ENCODE results near the gene ZNFX1. TPM values are rescaled to one million over a fixed set of nuclear protein-coding genes. Genes with fewer than 3 reads are reported as not detected.
"Not testable (repeated sequence)": the region's sequence is repeated elsewhere in the genome, so short reads cannot be mapped to it uniquely, and the experiment has no call there.

Gene ZNFX1
- total and polyA plus RNA-seq, 4 donors = 10.4 to 59.4 (median 35.5) TPM

- Histone ChIP-seq H3K27ac (ENCODE audit: low read depth in 1 of 2, low read length in 2 of 2) (no peak overlapping the region), H3K4me3 (ENCODE audit: low read length in 2 of 2) (no peak overlapping the region), H3K9me3 (ENCODE audit: control insufficient read depth, low read length) (no peaks in the 10 kb centered on the region), H3K36me3 (ENCODE audit: control insufficient read depth in 1 of 2, insufficient read depth in 2 of 2, low read length in 1 of 2) (no peaks in the 10 kb centered on the region), H3K4me1 (ENCODE audit: control insufficient read depth in 1 of 2, insufficient read depth in 2 of 2, low read length in 2 of 2) (no peaks in the 10 kb centered on the region), H3K27me3 (ENCODE audit: control insufficient read depth in 1 of 2, insufficient read depth in 2 of 2, low read length in 1 of 2) (peaks cover 0 to 1% of the 10 kb centered on the region in 2 donors)
- DNase-seq = no peak
- intact Hi-C loops (cut with DNase I) = no loop called here
- 91 to 94% methylated on average over 2 of the region's 2 CpGs for WGBS, 2 donors
- ATAC-seq (ENCODE audit: low FRiP score) = no peak
These were observed 38.8 kb upstream of the ZNFX1 start for GRCh38 chr20:49316704-49317103.

DNA sequence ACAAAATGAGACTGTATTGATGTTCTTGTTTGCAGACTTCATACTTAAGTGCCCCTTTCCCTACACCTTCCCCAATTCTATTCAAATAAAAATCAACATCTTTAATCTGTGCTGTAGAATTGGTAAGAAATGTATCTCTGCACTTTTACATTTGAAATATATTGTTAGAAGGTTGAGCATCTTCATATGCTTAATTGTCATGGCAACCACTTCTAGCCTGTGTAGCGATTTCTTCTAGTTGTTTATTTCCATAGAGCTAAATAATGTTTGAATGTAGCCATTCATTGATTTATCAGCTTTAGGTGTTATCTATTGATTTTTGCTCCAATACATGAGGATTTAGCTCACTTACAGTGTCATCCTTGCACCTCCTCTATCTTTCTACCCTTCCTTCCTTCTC lies 37.7 kb upstream of the ZNFX1 start:
- no peak for ATAC-seq (ENCODE audit: low FRiP score)

GRCh38 chr20:49314052-49314451 lies 36.2 kb upstream of the ZNFX1 start:
- 76 to 83% methylated on average over 2 of the region's 2 CpGs for WGBS, 2 donors
- not testable (repeated sequence) for H3K4me3 ChIP-seq (ENCODE audit: low read length in 2 of 2)

More for the DNA sequence above, 37.7 kb upstream of the ZNFX1 start:
- intact Hi-C loops (cut with DNase I) = no loop called here
- no peak overlapping the region for H3K27ac ChIP-seq (ENCODE audit: low read depth in 1 of 2, low read length in 2 of 2)
- H3K4me3 ChIP-seq (ENCODE audit: low read length in 2 of 2) = no peak overlapping the region
- DNase-seq = no peak
- no peaks in the 10 kb centered on the region for H3K36me3 ChIP-seq (ENCODE audit: control insufficient read depth in 1 of 2, insufficient read depth in 2 of 2, low read length in 1 of 2)
- peaks cover under 1% of the 10 kb centered on the region for H3K9me3 ChIP-seq (ENCODE audit: control insufficient read depth, low read length)
- peaks cover 0 to 1% of the 10 kb centered on the region in 2 donors for H3K27me3 ChIP-seq (ENCODE audit: control insufficient read depth in 1 of 2, insufficient read depth in 2 of 2, low read length in 1 of 2)
- no peaks in the 10 kb centered on the region for H3K4me1 ChIP-seq (ENCODE audit: control insufficient read depth in 1 of 2, insufficient read depth in 2 of 2, low read length in 2 of 2)
- WGBS, 2 donors = 83 to 88% methylated on average over 1 of the region's 1 CpG

GRCh38 chr20:49313283-49313682 lies 35.4 kb upstream of the ZNFX1 start:
- no peaks in the 10 kb centered on the region for H3K4me1 ChIP-seq (ENCODE audit: control insufficient read depth in 1 of 2, insufficient read depth in 2 of 2, low read length in 2 of 2)
- H3K27me3 ChIP-seq (ENCODE audit: control insufficient read depth in 1 of 2, insufficient read depth in 2 of 2, low read length in 1 of 2) = no peaks in the 10 kb centered on the region
- DNase-seq (no peak), ATAC-seq (ENCODE audit: low FRiP score) (no peak)
- H3K27ac ChIP-seq (ENCODE audit: low read depth in 1 of 2, low read length in 2 of 2) = no peak overlapping the region
- H3K9me3 ChIP-seq (ENCODE audit: control insufficient read depth, low read length) = peaks cover 2% of the 10 kb centered on the region
- no peaks in the 10 kb centered on the region for H3K36me3 ChIP-seq (ENCODE audit: control insufficient read depth in 1 of 2, insufficient read depth in 2 of 2, low read length in 1 of 2)
- whole genome bisulfite sequencing, 2 donors = 54 to 64% methylated on average over 2 of the region's 2 CpGs
- no peak overlapping the region for H3K4me3 ChIP-seq (ENCODE audit: low read length in 2 of 2)
- intact Hi-C loops (cut with DNase I) = no loop called here

More at GRCh38 chr20:49314052-49314451, 36.2 kb upstream of the ZNFX1 start:
- H3K36me3 ChIP-seq (ENCODE audit: control insufficient read depth in 1 of 2, insufficient read depth in 2 of 2, low read length in 1 of 2); intact Hi-C loops (cut with DNase I); H3K27ac ChIP-seq (ENCODE audit: low read depth in 1 of 2, low read length in 2 of 2); DNase-seq; H3K27me3 ChIP-seq (ENCODE audit: control insufficient read depth in 1 of 2, insufficient read depth in 2 of 2, low read length in 1 of 2); H3K9me3 ChIP-seq (ENCODE audit: control insufficient read depth, low read length); H3K4me1 ChIP-seq (ENCODE audit: control insufficient read depth in 1 of 2, insufficient read depth in 2 of 2, low read length in 2 of 2); ATAC-seq (ENCODE audit: low FRiP score): not testable (repeated sequence)

DNA sequence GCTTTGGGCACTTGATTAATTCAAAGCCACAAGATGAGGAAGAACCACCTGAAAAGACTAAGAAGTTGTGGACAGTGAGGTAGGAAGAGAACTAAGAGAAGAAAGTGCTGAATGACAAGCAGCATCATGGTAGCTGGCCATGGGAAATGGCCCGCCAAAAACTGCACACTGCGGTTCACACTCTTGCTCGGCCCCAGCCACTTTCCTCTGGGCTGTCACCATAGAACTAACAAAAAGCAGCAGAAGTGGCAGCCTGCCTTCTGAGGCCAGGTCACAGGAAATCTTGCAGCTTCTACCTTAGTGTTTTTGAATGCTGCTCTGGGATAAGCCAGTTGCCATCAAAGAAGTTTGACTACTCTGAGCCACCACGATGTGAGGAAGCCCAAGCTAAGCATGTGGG lies 34.8 kb upstream of the ZNFX1 start:
- Histone ChIP-seq H3K9me3 (ENCODE audit: control insufficient read depth, low read length) (peaks cover 2% of the 10 kb centered on the region), H3K4me3 (ENCODE audit: low read length in 2 of 2) (no peak overlapping the region), H3K4me1 (ENCODE audit: control insufficient read depth in 1 of 2, insufficient read depth in 2 of 2, low read length in 2 of 2) (no peaks in the 10 kb centered on the region), H3K27ac (ENCODE audit: low read depth in 1 of 2, low read length in 2 of 2) (no peak overlapping the region), H3K36me3 (ENCODE audit: control insufficient read depth in 1 of 2, insufficient read depth in 2 of 2, low read length in 1 of 2) (no peaks in the 10 kb centered on the region), H3K27me3 (ENCODE audit: control insufficient read depth in 1 of 2, insufficient read depth in 2 of 2, low read length in 1 of 2) (no peaks in the 10 kb centered on the region)
- intact Hi-C loops (cut with DNase I) = no loop called here
- 79 to 92% methylated on average over 4 of the region's 4 CpGs for WGBS, 2 donors
- no peak for ATAC-seq (ENCODE audit: low FRiP score)
- no peak for DNase-seq

GRCh38 chr20:49310705-49311104 lies 32.8 kb upstream of the ZNFX1 start:
- no peaks in the 10 kb centered on the region for H3K36me3 ChIP-seq (ENCODE audit: control insufficient read depth in 1 of 2, insufficient read depth in 2 of 2, low read length in 1 of 2)
- intact Hi-C loops (cut with DNase I) = no loop called here
- H3K4me3 ChIP-seq (ENCODE audit: low read length in 2 of 2) = no peak overlapping the region
- no peaks in the 10 kb centered on the region for H3K27me3 ChIP-seq (ENCODE audit: control insufficient read depth in 1 of 2, insufficient read depth in 2 of 2, low read length in 1 of 2)
- H3K27ac ChIP-seq (ENCODE audit: low read depth in 1 of 2, low read length in 2 of 2) = no peak overlapping the region
- DNase-seq = no peak
- no peak for ATAC-seq (ENCODE audit: low FRiP score)
- peaks cover 2% of the 10 kb centered on the region for H3K9me3 ChIP-seq (ENCODE audit: control insufficient read depth, low read length)
- H3K4me1 ChIP-seq (ENCODE audit: control insufficient read depth in 1 of 2, insufficient read depth in 2 of 2, low read length in 2 of 2) = no peaks in the 10 kb centered on the region

DNA sequence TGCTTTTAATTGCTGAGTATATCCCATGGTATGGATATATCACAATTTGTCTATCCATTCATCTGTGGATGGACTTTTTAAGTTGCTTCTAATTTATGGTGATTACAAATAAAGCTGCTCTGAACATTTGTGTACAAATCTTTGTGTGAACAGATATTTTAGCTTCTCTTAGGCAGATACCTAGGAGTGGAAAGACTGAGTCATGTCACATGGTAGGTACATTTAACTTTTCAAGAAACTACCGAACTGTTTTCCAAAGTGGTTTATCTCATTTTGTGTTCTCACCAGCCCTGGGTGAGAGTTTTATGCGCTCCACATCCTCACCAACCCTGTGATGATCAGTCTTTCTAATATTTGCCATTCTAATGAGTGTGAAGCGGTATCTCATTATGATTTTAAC lies 31.0 kb upstream of the ZNFX1 start:
- intact Hi-C loops (cut with DNase I) = no loop called here
- WGBS, 2 donors = 85 to 87% methylated on average over 3 of the region's 3 CpGs
- no peak overlapping the region for H3K27ac ChIP-seq (ENCODE audit: low read depth in 1 of 2, low read length in 2 of 2)

GRCh38 chr20:49306903-49307620 lies 29.2 kb upstream of the ZNFX1 start:
- Histone ChIP-seq H3K36me3 (ENCODE audit: control insufficient read depth in 1 of 2, insufficient read depth in 2 of 2, low read length in 1 of 2) (no peaks in the 10 kb centered on the region), H3K9me3 (ENCODE audit: control insufficient read depth, low read length) (peaks cover 2% of the 10 kb centered on the region), H3K27ac (ENCODE audit: low read depth in 1 of 2, low read length in 2 of 2) (no peak overlapping the region), H3K27me3 (ENCODE audit: control insufficient read depth in 1 of 2, insufficient read depth in 2 of 2, low read length in 1 of 2) (no peaks in the 10 kb centered on the region), H3K4me1 (ENCODE audit: control insufficient read depth in 1 of 2, insufficient read depth in 2 of 2, low read length in 2 of 2) (no peaks in the 10 kb centered on the region), H3K4me3 (ENCODE audit: low read length in 2 of 2) (no peak overlapping the region)
- WGBS, 2 donors = 81 to 85% methylated on average over 10 of the region's 10 CpGs
- intact Hi-C loops (cut with DNase I) = no loop called here
- DNase-seq = no peak
- ATAC-seq (ENCODE audit: low FRiP score) = no peak

More for the DNA sequence above, 31.0 kb upstream of the ZNFX1 start:
- ATAC-seq (ENCODE audit: low FRiP score) = no peak
- no peak for DNase-seq
- no peak overlapping the region for H3K4me3 ChIP-seq (ENCODE audit: low read length in 2 of 2)
- H3K27me3 ChIP-seq (ENCODE audit: control insufficient read depth in 1 of 2, insufficient read depth in 2 of 2, low read length in 1 of 2) = no peaks in the 10 kb centered on the region
- H3K4me1 ChIP-seq (ENCODE audit: control insufficient read depth in 1 of 2, insufficient read depth in 2 of 2, low read length in 2 of 2) = no peaks in the 10 kb centered on the region
- peaks cover 2% of the 10 kb centered on the region for H3K9me3 ChIP-seq (ENCODE audit: control insufficient read depth, low read length)
- H3K36me3 ChIP-seq (ENCODE audit: control insufficient read depth in 1 of 2, insufficient read depth in 2 of 2, low read length in 1 of 2) = no peaks in the 10 kb centered on the region

DNA sequence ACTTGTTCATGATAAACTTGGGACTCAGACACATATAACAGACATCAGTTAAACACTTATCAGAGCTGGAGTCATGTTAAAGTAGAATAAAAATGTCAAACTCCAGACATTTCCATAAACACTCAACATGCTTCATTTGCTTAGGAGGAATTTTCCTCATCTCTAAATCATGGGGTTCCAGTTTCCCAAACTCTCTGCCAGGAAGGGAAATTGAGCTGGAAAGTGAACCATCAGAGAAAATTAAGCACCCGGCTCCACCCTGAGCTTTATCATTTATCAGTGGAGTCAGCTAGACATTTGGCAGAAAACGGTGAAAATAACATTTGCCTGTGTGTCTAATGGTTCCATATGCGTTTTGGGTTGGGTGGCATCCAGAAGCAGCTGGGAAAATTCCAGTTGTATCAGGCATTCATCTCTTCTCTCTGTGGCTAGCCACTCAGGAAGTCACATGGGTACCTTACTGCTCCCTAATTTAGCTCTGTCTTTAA lies 25.3 kb upstream of the ZNFX1 start:
- ATAC-seq (ENCODE audit: low FRiP score) (no peak), DNase-seq (peak in 1 of 2 donors; percentile 55)
- Histone ChIP-seq H3K9me3 (ENCODE audit: control insufficient read depth, low read length) (no peaks in the 10 kb centered on the region), H3K27ac (ENCODE audit: low read depth in 1 of 2, low read length in 2 of 2) (no peak overlapping the region), H3K36me3 (ENCODE audit: control insufficient read depth in 1 of 2, insufficient read depth in 2 of 2, low read length in 1 of 2) (no peaks in the 10 kb centered on the region), H3K4me1 (ENCODE audit: control insufficient read depth in 1 of 2, insufficient read depth in 2 of 2, low read length in 2 of 2) (no peaks in the 10 kb centered on the region), H3K4me3 (ENCODE audit: low read length in 2 of 2) (no peak overlapping the region), H3K27me3 (ENCODE audit: control insufficient read depth in 1 of 2, insufficient read depth in 2 of 2, low read length in 1 of 2) (no peaks in the 10 kb centered on the region)
- 0 to 3% methylated on average over 3 of the region's 3 CpGs for WGBS, 2 donors
- intact Hi-C loops (cut with DNase I) = no loop called here

Data from aorta (tissue), 5 donors.